Umbilical cord (tissue), 2 donors: ENCODE data around the gene AHRR. TPM values are rescaled to one million over a fixed set of nuclear protein-coding genes. Genes with fewer than 3 reads are reported as not detected.
A peak's percentile ranks its signal among the peaks of the same experiment; 100 is the strongest.

Experiments used
- DNase-seq: peaks from one replicate; pipeline ENCODE4 v3.0.0-alpha.2; 2015; ENCODE audit warnings: low spot score
- total RNA-seq: library from RNA; depleted of rRNA; stranded (reverse); fragments of >200 nt; gene quantifications from one replicate; pipeline ENCODE4 v1.2.3, GENCODE V29; 2014; ENCODE audit warnings: low replicate concordance; ENCODE audit not compliant: insufficient read depth

Gene AHRR
- total RNA-seq, 1 donor from 2014 or later = 18.3 TPM

GRCh38 chr5:320524-321229 is 837 bp upstream of the AHRR start:
- DNase-seq = no peak

- no peak for DNase-seq
Observed at GRCh38 chr5:321726-322251, 275 bp downstream of the AHRR start.

- no peak for DNase-seq
Observed at GRCh38 chr5:322281-322941, 897 bp downstream of the AHRR start.

GRCh38 chr5:322942-323879 is 1.7 kb downstream of the AHRR start:
- no peak for DNase-seq

DNA sequence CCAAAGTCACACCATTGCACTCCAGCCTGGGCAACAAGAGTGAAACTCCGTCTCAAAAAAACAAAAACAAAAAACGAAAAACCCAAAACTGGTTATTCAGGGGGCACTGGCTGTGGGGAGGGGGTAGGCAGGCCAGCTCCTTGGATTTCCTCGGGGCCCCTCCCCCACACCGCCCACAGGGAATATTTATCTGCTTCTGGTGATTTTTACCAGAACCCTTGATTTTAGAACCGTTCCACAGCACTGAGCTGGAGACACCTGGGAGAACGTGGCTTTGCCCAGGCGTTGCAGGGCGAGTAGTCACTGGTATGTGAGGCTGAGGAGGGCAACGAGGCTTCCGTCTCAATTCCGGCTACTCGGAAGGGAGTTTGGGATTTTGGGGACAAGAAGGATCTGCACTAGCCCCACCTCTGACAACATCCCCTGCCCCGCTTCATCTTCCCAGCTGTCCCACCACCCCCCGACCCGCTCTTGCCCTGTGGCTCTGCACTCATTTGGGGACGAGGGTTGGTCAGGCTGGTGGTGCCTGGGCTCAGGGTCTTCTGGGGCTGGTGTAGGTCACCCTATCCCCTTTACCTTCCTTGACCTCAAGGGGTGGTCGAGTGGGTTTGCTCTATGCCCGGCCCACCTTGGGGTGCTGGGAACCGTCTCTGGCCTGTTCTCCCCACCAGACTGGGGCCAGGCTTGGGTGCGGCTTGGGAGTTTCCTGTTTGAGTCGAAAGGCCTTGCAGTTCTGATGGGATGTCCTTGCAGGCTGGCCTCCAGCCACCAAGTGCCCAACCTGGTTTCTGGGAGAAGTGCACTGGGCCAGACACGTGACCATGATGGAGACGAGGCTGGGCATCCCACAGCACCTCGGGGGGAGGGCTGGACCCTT is 3.5 kb downstream of the AHRR start:
- no peak for DNase-seq

GRCh38 chr5:326109-326508 is 4.6 kb downstream of the AHRR start:
- DNase-seq = no peak

DNA sequence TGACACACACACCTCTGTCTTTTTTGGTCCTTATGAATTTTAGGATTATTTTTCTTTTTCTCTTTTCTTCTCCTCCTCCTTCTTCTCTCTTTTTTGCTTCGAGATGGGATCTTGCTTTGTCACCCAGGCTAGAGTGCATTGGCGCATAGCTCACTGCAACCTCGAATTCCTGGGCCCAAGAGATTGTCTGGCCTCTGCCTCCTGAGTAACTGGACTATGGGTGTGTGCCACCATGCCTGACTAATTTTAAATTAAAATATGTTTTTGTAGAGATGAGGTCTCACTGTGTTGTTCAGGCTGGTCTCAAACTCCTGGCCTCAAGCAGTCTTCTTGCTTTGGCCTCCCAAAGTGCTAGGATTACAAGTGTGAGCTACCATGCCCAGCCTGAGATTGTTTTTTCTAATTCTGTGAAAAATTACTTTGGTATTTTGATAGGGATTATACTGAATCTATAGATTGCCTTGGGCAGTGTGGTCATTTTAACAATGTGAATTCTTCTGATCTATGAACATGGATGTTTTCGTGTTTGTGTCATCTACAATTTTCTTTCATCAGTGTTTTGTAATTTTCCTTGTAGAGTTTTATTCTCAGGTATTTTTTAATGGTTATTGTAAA is 7.7 kb downstream of the AHRR start:
- no peak for DNase-seq

DNA sequence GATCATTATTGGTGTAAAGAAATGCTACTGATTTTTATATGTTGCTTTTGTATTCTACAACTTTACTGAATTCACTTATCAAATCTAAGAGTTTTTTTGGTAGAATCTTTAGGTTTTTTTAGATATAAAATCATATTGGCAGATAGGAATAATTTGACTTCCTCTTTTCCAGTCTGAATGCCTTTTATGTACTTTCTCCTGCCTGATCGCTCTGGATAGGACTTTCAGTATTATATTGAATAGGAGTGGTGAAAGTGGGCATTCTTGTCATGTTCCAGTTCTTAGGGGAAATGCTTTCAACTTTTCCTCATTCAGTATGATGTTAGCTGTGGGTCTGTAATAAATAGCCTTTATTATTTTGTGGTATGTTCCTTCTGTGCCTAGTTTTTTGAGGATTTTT is 8.3 kb downstream of the AHRR start:
- DNase-seq = no peak

DNA sequence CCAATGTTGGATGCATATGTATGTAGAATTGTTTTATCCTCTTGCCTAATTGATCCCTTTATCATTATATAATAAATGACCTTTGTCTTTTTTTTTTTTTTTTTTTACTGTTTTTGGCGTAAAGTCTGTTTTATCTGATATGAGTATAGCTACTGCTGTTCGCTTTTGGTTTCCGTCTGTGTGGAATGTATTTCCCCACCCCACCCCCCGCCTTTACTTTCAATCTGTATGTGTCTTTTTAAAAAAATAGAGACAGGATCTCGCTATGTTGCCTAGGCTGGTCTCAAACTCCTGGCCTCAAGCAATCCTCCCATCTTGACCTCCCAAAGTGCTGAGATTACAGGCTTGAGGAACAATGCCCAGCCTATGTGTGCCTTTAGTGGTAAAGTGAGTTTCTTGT is 11.3 kb downstream of the AHRR start:
- DNase-seq = no peak

GRCh38 chr5:333945-334344 is 12.4 kb downstream of the AHRR start:
- DNase-seq = no peak

- DNase-seq = no peak
Observed at GRCh38 chr5:334903-335739, 13.6 kb downstream of the AHRR start.

GRCh38 chr5:335740-336038 is 14.2 kb downstream of the AHRR start:
- DNase-seq = no peak

GRCh38 chr5:337563-338130 is 16.1 kb downstream of the AHRR start:
- DNase-seq = peak; percentile 38

- DNase-seq = no peak
Observed at GRCh38 chr5:342501-343460, 21.3 kb downstream of the AHRR start.

- peak; percentile 50 for DNase-seq
Observed at GRCh38 chr5:343461-344401, 22.2 kb downstream of the AHRR start.

DNA sequence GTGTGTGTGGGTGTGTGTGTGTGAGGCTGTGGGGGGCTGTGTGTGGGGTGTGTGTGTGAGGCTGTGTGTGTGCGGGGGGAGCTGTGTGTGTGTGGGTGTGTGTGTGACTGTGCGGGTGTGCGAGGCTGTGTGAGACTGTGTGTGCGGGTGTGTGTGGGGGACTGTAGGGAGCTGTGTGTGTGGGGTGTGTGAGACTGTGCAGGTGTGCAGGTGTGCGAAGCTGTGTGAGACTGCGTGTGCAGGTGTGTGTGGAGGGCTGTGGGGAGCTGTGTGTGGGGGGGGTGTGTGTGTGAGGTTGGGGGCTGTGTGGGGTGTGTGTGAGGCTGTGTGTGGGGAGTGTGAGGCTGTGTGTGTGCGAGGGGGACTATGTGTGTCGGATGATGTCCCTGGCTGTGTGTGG is 23.2 kb downstream of the AHRR start:
- DNase-seq = no peak
